Stimulated activated CD8-positive, alpha-beta memory T cell treated with anti-CD3 and anti-CD28 coated beads, Interleukin-7, amount 100 ng/mL, for 1 hour (primary cell): ENCODE results near the gene BAZ1B.
"Not testable (repeated sequence)": the region's sequence is repeated elsewhere in the genome, so short reads cannot be mapped to it uniquely, and the experiment has no call there.

ENCODE experiments used
- DNase-seq, 2 donors: peaks; one replicate each; pipeline ENCODE4 v3.0.0-alpha.2; 2020; ENCODE audit warnings: low read depth in 2 of 2

Gene BAZ1B

DNA sequence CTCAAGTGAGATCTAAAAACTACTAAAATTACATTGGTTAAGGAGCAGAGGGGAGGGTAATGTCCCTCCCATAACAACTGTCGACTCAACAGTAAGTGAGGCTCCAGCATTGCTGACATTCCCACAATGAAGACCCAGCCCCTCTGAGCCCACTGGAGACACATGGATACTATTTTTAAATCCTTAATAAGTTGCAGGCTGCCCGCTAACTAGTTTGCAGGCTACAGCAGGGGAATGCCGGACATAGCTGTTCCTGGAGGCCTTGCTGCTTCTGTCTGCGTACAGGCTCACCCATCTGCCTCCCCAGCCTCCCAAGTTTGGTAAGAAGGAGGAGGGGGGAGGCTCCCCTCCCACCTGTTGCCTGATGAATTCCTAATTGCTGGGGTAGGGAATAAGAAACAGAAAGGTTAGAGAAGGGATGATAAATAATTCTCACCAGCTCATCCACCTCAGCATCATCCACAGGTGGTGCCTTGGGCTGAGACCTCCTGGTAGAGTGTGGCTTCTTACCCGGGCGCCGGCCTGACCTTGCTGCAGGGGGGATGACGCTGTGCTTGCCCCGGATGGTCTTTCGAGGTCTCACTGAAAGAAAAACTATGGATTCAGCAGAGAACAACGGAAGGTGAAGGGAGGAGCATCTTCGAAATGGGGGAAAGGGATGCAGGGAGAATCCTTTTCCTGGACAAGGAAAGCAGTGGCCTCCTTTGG, 78.4 kb downstream of the BAZ1B start:
- DNase-seq: no peak

DNA sequence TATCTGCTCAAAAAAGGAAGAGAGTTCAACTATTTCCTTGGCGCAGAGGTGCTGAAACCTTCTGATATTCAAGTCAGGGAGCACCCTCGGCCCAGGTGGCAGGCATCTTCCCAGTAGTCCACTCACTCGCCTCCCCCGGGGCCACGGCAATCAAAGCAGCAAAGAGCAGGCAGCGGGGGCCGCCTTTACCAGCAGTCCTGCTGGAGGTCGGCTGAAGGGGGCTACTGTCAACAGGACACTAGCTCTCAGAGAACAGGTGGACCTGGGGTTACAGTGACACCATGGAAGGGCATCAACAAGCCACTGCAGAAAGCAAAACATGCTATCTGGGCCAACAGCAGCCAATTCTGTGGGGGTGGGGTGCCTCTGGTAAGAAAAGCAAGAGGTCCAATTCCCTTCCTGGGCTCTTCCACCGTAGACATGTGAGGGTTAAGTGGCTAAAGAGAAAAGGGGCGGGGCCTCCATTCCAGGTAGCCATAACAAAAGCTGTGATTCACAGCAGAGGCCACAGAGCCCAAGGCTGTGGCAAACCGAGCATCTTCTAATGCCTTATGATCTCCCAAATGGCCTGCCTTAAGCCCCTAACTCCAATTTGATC, 79.1 kb downstream of the BAZ1B start:
- DNase-seq: no peak

DNA sequence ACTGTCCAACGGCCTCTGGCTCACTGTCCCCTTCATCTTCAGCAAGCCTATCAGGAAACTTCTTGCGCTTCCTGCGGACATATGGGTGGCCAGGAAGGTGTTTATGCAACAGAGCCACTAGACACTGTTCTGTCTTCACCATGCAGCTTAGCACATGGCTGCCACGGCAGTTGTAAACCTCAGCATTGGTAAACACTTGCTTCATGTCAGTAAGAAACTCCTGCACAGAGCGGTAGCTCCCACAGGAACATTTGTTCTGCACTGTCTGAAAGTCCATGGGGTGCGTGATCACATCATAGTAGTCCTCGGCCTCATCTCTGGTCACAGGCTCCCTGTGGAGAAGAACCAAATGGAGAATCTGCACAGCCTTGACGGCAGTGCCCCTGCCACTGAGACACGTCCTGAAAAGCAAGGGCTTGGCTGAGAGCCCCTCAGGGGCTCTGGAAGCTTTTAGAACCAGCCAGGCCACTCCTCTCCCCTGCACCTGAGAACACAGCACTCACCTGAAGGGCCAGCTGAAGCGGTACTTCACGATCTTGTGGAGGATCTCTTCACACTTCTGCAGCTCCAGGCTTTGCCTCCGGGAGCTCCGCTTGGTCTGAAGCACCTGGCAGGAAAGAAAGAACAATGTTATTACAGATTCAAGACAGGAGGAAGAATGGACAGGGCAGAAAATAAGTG, 79.7 kb downstream of the BAZ1B start:
- no peak for DNase-seq

DNA sequence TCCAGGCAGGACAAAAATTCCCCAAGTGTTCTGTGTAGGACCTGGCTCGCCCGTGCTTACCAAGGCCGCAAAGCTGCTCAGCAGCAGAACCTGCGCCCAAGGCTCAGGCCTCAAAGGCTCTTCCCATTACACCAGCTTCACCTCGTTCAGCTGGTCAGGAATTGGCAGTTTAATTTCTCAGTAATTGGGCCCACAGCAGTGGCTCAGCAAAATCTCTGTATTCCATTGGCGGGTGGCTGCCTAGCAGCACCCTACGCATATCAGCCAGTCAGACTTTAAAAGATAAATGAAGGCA, 82.7 kb downstream of the BAZ1B start:
- DNase-seq: no peak

DNA sequence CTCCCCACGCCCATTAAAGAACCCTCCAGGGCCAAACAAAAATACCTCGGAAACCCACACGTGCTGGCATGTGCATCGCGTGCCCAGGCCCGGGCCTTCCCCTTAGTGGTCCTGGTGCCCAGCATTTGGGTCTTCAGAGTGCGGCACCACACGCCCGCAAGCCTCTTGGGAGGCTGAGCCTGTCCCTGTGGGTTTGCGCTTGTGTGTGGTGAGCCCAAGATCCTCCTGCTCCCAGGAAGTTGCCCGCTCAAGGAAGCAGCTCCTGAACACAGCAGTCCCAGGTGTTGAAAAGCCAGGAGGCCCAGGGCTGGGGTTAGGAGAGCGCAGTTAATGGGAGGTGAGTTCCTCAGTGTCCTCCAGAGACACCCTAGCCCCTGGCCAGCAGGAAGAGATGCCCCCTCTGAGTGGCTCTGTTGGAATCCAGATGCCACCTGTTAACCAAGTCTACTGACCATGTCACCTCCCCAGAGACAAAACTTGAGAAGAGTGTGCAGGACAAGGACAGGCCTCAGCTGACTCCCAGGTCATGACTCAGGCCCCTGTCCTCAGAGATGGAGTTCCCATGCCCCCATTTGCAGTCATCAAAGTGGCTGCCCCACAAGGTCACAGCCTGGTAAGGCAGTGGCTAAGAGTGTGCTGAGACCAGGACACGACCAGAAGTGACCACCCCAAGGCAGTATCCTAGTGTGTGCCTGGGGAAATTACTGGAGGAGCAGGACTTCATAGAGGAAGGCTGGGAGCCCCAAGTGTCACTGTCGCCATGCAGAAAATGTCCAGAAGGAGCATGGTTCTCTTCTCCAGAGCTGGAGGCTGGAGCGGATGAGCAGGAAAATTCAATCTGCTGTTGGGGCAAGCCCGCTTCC, 83.3 kb downstream of the BAZ1B start:
- no peak for DNase-seq

DNA sequence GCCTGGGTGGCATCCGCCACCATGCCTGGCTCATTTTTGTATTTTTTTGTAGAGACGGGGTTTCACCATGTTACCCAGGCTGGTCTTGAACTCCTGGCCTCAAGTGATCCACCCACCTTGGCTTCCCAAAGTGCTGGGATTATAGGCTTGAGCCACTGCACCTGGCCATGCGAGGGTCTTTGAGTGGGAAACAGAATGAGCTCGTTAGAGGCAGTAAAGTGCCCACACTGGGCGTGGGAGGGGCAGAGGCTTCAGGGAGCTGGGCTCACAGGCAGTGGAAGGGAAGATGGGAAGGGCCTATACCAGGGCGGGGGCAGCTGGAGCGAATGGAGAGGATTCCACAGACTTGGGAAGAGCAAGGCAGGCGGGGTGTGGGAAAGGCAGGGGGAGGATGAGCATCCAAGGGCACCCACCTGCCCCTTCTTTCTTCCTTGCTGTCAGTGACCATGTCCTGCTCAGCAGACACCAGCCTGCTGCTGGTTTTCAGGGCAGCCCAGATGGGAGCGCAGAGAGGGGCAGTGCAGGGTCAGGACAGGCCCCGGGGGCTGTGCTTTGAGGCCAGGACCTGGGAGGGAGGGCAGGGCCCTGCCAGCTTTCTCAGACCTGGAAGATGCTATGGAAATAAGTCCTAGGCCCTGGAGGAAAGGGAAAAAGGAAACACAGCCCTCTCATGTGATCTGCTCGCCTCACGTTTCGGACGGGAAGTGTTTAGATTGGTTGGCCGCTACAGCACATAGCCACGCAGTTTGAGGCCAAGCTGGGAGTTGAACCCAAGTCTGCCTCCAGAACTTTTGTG, 84.3 kb downstream of the BAZ1B start:
- DNase-seq: no peak

DNA sequence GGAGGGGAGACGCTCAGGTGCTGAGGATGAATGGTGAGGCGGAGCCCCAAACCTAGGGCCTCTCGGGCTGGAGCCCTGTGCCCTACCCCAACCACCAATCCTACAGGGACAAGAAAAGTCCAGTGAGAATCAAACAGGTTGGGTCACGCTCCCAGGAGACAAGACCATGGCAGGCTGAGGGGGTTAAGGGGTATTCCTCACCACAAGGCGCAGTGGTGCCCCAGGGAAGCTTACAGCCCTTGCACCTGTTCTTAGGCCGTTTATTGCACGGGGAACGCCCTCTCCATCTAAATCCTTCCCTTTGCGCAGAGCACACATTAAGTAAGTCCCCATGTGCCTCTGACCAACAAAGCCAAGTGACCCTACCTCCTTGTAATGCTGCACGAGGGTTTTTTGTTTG, 85.0 kb downstream of the BAZ1B start:
- DNase-seq: no peak

DNA sequence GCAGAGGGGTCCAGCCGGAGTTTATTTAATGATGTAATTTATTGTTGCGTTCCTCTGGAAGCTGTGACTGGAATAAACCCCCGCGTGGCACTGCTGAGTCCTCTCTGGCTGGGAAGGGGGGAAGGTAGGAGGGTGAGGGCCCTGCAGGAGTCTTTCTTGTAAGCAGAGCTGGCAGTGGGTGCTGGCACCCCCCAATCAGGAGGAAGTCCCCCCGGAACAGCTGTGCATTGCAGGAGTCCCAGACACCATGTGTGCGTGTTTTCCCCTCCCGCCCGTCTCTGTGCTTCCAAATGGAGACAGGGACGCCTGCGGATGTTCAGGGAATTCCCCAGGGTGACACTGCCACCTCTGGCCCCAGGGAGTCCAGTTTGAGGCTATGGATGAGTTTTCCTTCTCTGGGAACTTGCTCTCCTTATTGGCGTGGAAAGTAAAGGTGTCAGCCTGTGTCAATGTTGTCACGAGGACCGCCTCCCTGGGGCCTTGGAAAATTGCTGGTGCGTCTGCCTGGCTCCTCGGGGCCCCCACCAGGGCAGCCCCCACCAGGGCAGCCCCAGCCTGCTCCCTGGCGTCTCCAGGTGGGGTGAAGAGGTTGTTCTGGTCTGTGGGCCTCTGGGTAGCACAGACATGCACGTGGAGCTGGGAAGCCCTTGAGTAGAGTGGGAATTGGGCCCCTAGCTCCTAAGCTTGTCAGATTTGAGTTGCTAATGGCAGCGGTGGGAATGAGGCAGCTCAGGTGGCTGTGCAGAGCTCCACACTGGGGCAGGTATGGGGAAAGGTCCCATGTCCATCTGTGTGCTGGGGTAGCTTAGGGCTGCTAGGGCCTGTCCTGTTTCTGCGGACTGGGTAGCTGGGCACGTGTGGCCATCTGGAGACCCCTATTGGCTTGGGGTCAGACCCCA, 85.8 kb downstream of the BAZ1B start:
- no peak for DNase-seq

DNA sequence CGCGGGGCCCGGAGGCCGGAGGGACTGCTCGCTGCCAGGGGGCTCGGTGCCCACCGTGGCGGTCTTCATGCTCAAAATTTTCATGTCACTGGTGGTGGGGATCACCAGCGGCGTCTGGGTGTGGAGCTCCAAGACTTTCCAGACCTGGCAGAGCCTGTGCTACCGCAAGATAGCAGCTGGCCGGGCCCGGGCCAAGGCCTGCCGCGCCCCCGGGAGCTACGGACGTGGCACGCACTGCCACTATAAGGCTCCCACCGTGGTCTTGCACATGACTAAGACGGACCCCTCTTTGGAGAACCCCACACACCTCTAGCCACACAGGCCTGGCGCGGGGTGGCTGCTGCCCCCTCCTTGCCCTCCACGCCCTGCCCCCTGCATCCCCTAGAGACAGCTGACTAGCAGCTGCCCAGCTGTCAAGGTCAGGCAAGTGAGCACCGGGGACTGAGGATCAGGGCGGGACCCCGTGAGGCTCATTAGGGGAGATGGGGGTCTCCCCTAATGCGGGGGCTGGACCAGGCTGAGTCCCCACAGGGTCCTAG, 86.6 kb downstream of the BAZ1B start:
- no peak for DNase-seq

DNA sequence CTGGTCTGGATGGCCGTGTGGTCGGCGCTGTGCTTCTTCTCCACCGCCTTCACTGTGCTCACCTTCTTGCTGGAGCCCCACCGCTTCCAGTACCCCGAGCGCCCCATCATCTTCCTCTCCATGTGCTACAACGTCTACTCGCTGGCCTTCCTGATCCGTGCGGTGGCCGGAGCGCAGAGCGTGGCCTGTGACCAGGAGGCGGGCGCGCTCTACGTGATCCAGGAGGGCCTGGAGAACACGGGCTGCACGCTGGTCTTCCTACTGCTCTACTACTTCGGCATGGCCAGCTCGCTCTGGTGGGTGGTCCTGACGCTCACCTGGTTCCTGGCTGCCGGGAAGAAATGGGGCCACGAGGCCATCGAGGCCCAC, 87.4 kb downstream of the BAZ1B start:
- DNase-seq: no peak

DNA sequence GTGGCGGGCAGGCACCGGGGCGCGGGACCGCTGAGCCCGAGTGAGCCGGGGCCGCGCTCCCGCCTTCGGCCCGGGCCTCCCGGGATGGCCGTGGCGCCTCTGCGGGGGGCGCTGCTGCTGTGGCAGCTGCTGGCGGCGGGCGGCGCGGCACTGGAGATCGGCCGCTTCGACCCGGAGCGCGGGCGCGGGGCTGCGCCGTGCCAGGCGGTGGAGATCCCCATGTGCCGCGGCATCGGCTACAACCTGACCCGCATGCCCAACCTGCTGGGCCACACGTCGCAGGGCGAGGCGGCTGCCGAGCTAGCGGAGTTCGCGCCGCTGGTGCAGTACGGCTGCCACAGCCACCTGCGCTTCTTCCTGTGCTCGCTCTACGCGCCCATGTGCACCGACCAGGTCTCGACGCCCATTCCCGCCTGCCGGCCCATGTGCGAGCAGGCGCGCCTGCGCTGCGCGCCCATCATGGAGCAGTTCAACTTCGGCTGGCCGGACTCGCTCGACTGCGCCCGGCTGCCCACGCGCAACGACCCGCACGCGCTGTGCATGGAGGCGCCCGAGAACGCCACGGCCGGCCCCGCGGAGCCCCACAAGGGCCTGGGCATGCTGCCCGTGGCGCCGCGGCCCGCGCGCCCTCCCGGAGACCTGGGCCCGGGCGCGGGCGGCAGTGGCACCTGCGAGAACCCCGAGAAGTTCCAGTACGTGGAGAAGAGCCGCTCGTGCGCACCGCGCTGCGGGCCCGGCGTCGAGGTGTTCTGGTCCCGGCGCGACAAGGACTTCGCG, 88.0 kb downstream of the BAZ1B start:
- DNase-seq: no peak

DNA sequence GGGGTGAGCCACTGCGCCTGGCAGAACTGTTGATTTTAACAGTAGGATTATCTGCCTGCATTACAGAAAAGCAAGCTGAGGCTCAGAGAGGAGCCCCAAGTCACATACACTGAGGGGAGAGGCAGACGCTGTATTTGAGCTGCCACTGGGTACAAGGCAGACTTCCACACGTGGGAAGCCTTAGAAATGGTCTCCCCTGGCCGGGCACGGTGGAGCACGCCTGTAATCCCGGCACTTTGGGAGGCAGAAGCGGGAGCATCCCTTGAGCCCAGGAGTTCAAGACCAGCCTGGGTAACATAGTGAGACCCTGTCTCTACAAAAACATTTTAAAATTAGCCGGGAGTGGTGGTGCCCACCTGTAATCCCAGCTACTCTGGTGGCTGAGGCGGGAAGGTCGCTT, 89.4 kb downstream of the BAZ1B start:
- no peak for DNase-seq

DNA sequence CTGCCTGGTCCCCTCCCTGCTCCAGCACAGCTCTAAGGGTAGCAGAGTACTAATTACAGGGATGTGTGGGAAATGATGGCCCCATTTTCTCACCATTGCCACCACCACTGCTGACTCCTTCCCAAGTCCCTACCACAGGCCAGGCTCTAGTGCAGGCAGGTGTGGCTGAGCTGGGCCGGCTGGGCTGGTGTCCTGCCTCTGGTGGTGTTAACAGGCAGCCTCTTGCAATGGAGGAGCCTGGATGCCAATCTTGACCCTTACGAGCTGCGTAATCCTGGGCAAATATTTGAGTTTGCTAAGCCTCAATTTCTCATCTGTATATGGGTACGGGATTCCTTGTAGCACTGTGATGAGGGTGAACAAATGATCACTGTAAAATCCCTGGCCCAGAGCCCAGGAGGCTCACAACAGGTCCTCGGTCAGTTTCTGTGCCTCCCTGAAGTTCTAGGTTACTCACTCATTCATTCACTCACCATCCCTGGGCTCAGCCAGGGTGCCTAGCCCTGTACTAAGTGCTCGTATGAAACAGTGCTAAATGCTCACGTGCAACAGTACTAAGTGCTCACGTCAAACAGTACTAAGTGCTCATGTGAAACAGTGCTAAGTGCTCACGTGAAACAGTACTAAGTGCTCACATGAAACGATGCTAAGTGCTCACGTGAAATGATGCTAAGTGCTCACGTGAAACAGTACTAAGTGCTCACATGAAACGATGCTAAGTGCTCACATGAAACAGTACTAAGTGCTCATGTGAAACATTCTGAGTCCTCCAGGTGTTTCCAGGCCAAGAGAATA, 90.9 kb downstream of the BAZ1B start:
- DNase-seq: no peak

DNA sequence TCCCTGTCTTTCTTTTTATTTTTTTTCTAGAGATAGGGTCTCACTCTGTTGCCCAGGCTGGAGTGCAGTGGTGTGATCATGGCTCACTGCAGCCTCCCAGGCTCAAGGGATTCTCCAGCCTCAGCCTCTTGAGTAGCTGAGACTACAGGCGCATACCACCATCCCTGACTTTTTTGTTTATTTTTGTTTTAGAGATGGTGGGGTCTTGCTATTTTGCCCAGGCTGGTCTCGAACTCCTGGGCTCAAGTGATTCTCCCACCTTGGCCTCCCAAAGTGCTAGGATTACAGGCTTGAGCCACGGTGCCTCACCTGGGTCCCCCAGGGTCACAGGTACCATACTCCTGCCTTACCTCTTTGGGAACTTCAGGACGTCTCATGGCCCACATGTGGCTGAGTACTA, 91.6 kb downstream of the BAZ1B start:
- not testable (repeated sequence) for DNase-seq

DNA sequence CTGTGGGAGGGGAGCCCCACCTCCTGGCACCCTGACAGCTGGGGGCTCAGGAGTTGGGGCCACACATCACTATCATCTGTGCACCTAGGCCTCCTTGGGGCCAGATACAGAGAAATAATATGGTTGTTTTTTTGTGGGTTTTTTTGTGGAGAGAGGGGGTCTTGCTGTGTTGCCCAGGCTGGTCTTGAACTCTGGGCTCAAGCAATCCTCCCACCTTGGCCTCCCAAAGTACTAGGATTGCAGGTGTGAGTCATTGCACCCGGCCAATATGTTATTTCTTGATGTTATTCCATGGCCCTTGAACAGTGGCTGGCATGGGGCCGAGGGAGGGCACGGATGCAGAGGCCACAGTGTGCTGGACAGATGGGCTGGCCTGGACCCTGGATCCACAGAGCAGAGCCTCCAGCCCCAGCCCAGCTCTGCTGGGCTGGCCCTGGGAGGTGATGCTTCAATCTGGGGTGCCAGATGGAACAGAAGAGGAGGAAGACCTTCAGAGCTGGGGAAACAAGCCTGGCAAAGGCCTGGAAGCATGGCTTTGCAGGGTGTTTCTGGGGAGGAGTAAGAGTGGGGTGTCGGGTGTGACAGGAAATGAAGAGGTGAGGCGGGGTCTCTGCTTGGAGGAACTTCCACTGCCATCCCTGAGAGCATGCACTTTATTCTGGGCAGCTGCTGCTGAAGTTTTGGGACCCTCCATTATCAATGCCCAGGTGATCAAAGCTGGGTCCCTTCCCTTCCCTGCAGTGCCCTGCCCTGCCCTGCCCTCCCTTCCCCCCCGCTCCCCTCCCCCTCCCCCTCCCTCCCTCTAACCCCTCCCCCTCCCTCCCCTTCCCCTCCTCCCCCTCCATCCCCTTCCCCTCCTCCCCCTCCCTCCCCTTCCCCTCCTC, 92.2 kb downstream of the BAZ1B start:
- no peak for DNase-seq

DNA sequence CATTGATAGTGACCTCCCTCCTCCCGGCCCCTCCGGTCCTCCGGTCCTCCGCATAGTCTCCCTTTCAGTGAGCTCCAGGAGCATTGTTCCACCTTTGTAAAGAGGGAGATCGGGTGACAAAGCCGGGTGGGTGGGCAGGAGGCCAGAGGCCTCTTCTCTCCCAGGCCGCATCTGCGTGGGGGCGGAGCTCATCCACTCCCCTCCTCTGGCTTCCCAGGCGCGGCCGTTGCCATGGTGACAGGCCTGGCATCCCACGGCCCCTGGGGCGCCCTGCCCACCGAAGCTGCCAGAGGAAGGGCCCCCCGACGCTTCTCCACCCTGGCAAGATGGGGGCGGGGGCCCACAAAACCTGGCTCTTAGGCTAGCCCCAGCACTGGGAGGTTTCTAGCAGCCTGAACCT, 92.9 kb downstream of the BAZ1B start:
- DNase-seq: no peak

DNA sequence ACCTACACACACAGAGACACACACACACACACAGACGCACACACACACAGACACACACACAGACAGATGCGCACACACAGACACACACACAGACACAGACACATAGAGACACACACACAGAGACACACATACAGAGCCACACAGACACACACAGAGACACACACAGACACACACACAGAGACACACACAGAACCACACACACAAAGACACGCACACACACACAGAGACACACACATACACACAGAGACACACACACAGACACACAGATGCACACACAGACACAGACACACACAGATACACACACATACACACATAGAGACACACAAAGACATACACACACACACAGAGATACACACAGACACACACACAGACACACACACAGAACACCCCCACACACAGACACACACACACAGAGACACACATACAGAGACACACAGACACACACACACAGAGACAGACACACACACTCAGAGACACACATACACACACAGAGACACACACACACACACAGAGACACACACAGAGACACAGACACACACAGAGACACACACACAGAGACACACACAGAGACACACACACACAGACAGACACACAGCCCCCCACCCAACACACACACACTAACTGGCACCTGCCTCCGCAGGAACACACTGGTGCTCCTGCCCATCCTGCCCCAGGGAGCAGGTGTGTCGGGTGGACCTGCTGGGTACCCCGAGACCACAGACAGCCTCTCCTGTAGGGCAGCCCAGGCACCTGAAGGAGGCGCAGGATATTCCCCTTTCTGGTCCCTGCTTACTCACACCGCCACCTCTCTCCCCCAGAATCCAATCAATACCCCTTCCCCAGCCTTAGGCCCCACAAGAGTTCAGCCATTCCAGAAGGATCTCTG, 93.9 kb downstream of the BAZ1B start:
- no peak for DNase-seq
